HG03571 (cell line): ENCODE results near the gene CCDC177.

Experiments used
- ATAC-seq: cut with Tn5 transposase; IDR thresholded peaks from one replicate; pipeline ENCODE4 v1.9.1; 2021; ENCODE audit not compliant: unreplicated experiment

Gene CCDC177

GRCh38 chr14:69531135-69531534 lies 43.5 kb downstream of the CCDC177 start:
- no peak for ATAC-seq

- ATAC-seq, result no peak
These were observed 44.6 kb downstream of the CCDC177 start for GRCh38 chr14:69530095-69530494.

GRCh38 chr14:69529563-69529962 lies 45.1 kb downstream of the CCDC177 start:
- no peak for ATAC-seq

- no peak for ATAC-seq
These were observed 45.7 kb downstream of the CCDC177 start for GRCh38 chr14:69528930-69529329.

- no peak for ATAC-seq
These were observed 46.5 kb downstream of the CCDC177 start for GRCh38 chr14:69528143-69528542.

- ATAC-seq, result no peak
These were observed 47.0 kb downstream of the CCDC177 start for GRCh38 chr14:69527635-69528034.

GRCh38 chr14:69525896-69526295 lies 48.8 kb downstream of the CCDC177 start:
- ATAC-seq, result no peak

GRCh38 chr14:69522026-69522425 lies 52.6 kb downstream of the CCDC177 start:
- no peak for ATAC-seq
